Breast epithelium (tissue), 3 donors: ENCODE results near the gene AGAP1.

ENCODE experiments used
- POLR2AphosphoS5 ChIP-seq, 3 donors: sonication (generic); formaldehyde crosslinking; IDR thresholded peaks; one replicate each; pipeline ENCODE4 v1.6.1; 2017; ENCODE audit warnings: antibody characterized with exemption in 3 of 3
- TF ChIP-seq, protein P1 (sequence below), 3 donors: fragments of 450-650 bp; IDR thresholded peaks; one replicate each; pipeline ENCODE4 v1.5.1; 2016 to 2017; ENCODE audit warnings: antibody characterized with exemption in 3 of 3, mild to moderate bottlenecking in 3 of 3, moderate library complexity in 3 of 3

DNA sequence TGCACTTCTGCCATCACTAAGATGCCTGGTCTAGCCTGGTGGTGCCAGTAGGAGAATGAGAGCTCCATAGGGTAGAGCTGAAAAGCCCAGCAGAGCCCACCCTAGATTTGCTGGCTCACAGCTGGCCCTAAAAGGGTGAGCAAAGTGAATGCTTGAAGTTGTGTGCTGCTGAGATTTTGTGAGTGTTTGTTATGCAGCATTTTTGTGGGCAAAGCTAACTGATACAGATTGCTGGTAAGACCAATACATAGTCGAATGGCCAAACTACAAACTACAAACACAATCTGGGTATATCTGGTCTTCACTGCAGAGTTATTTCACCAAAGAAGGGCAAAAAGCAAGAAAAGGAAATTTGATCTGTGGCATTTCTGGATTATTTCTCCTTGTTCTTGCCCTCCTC is 7.1 kb upstream of the AGAP1 start:
- no peak for TF ChIP-seq POLR2AphosphoS5 (IDR thresholded peaks at IDR 0.05)
- TF ChIP-seq, protein P1, sequence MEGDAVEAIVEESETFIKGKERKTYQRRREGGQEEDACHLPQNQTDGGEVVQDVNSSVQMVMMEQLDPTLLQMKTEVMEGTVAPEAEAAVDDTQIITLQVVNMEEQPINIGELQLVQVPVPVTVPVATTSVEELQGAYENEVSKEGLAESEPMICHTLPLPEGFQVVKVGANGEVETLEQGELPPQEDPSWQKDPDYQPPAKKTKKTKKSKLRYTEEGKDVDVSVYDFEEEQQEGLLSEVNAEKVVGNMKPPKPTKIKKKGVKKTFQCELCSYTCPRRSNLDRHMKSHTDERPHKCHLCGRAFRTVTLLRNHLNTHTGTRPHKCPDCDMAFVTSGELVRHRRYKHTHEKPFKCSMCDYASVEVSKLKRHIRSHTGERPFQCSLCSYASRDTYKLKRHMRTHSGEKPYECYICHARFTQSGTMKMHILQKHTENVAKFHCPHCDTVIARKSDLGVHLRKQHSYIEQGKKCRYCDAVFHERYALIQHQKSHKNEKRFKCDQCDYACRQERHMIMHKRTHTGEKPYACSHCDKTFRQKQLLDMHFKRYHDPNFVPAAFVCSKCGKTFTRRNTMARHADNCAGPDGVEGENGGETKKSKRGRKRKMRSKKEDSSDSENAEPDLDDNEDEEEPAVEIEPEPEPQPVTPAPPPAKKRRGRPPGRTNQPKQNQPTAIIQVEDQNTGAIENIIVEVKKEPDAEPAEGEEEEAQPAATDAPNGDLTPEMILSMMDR (IDR thresholded peaks at IDR 0.05): no peak
